Heart left ventricle (tissue), 13 donors: Measurements from ENCODE around the gene EXOC4.

Experiments
- POLR2A ChIP-seq, 2 donors: fragments of 450-650 bp; IDR thresholded peaks; one replicate each; pipeline ENCODE4 v1.6.1; 2017; ENCODE audit warnings: antibody characterized with exemption in 2 of 2, mild to moderate bottlenecking in 2 of 2, moderate library complexity in 2 of 2
- TF ChIP-seq, protein P1 (sequence below), 12 donors: fragments of 200-600 bp; sonication (generic) in 4 of 12; IDR thresholded peaks; one replicate each; pipeline versions ENCODE4 v1.5.0 to v1.8.0; 2018 to 2022; ENCODE audit warnings: antibody characterized with exemption in 12 of 12, mild to moderate bottlenecking in 5 of 12
- donor health status: ischemic (EF 13 %, LVEDD 7.1; RV severe dilation, severe dysfunction).
- donor health status: DM: no; HTN: yes; CAD: no.
- donor health status: DM: no; HTN: no; CAD: no.
- donor health status: ischemic (EF 25% LVEDD 6.9; RV normal size, moderate dysfunction).
- donor health status: ischemic (EF 25% LVEDD 5.7; RV mildly dilated, moderate dysfunction).
- donor health status: ischemic (EF 35%, LVEDD 5.7; RV mildly dilated, moderate dysfunction).
- donor health status: nonischemic (EF 11% LVEDD 7.7; RV severe dilation, severe dysfunction).
- donor health status: DM: yes; HTN: yes; CAD: no.
- donor health status: PGD.
- donor health status: ischemic (EF 29% LVEDD 5.4; RV normal size, mild dysfunction).
- donor health status: nonischemic (EF 23%, LVEDD 6.1; RV moderate dilation, normal function).

- TF ChIP-seq, protein P1, sequence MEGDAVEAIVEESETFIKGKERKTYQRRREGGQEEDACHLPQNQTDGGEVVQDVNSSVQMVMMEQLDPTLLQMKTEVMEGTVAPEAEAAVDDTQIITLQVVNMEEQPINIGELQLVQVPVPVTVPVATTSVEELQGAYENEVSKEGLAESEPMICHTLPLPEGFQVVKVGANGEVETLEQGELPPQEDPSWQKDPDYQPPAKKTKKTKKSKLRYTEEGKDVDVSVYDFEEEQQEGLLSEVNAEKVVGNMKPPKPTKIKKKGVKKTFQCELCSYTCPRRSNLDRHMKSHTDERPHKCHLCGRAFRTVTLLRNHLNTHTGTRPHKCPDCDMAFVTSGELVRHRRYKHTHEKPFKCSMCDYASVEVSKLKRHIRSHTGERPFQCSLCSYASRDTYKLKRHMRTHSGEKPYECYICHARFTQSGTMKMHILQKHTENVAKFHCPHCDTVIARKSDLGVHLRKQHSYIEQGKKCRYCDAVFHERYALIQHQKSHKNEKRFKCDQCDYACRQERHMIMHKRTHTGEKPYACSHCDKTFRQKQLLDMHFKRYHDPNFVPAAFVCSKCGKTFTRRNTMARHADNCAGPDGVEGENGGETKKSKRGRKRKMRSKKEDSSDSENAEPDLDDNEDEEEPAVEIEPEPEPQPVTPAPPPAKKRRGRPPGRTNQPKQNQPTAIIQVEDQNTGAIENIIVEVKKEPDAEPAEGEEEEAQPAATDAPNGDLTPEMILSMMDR (IDR thresholded peaks at IDR 0.05): no peak
- TF ChIP-seq POLR2A (IDR thresholded peaks at IDR 0.05): no peak
Measured at GRCh38 chr7:133635541-133635940, 382.7 kb downstream of the EXOC4 start.
